Panc1 (cell line): Measurements from ENCODE around the gene LRBA. TPM values are rescaled to one million over a fixed set of nuclear protein-coding genes. Genes with fewer than 3 reads are reported as not detected.

Source experiments
- ATAC-seq: fragments of 200-7000 bp; cut with Tn5 transposase; 2 replicates; pipeline ENCODE4 v1.9.1; 2020; ENCODE audit warnings: mild to moderate bottlenecking, moderate library complexity
- BruUV-seq: library from RNA; stranded (reverse); fragments of 400-500 nt; replicated peaks from 2 replicates; lab custom pipeline; 2021; lab: Mats Ljungman, UMichigan
- CTCF ChIA-PET: fragments of 300-600 bp; sonication (Branson Sonifier 250); formaldehyde crosslinking; loops from one replicate; lab custom pipeline; 2022; ENCODE audit warnings: antibody characterized with exemption; lab: Charles Lee
- POLR2A ChIA-PET: fragments of 300-600 bp; sonication (Branson Sonifier 250); formaldehyde crosslinking; loops from one replicate; lab custom pipeline; 2022; ENCODE audit warnings: antibody characterized with exemption; lab: Charles Lee
- DNase-seq: peaks from one replicate; pipeline ENCODE4 v3.0.0-alpha.2; 2010; ENCODE audit warnings: low read depth, low spot score
- H3K27ac ChIP-seq: 2 replicates; pipeline ENCODE4 v1.5.1; 2011; ENCODE audit warnings: mild to moderate bottlenecking, low read length, inconsistent platforms
- H3K27me3 ChIP-seq: fragments of 200-500 bp; sonication (Bioruptor generic); 2 replicates; pipeline ENCODE4 v1.6.0; 2014; ENCODE audit warnings: low read length, inconsistent platforms; ENCODE audit not compliant: control insufficient read depth, insufficient read depth
- H3K36me3 ChIP-seq: fragments of 200-500 bp; sonication (Bioruptor generic); 2 replicates; pipeline ENCODE4 v1.5.1; 2014; ENCODE audit warnings: inconsistent platforms, mild to moderate bottlenecking, low read length, moderate library complexity; ENCODE audit not compliant: control insufficient read depth, insufficient read depth
- H3K4me1 ChIP-seq: 2 replicates; pipeline ENCODE4 v1.5.1; 2011; ENCODE audit warnings: inconsistent platforms, mild to moderate bottlenecking, low read length, moderate library complexity; ENCODE audit not compliant: control insufficient read depth, insufficient read depth
- H3K4me3 ChIP-seq, 2 experiments: 2 replicates each; pipeline ENCODE4 v1.5.1; 2011 to 2012; ENCODE audit warnings: low read depth in 2 of 2, low read length in 2 of 2, mild to moderate bottlenecking in 2 of 2, inconsistent platforms in 1 of 2, moderate library complexity in 1 of 2
- H3K9me3 ChIP-seq: fragments of 200-500 bp; sonication (Bioruptor generic); 2 replicates; pipeline ENCODE4 v1.5.1; 2014; ENCODE audit warnings: low read depth, mild to moderate bottlenecking, inconsistent platforms, low read length, moderate library complexity; ENCODE audit not compliant: control insufficient read depth, insufficient read depth
- CTCF ChIP-seq: fragments of 450-650 bp; IDR thresholded peaks from 2 replicates; pipeline ENCODE4 v1.5.1; 2017; ENCODE audit warnings: mild to moderate bottlenecking
- POLR2AphosphoS5 ChIP-seq: IDR thresholded peaks from 2 replicates; pipeline ENCODE4 v1.6.1; 2012; ENCODE audit warnings: mild to moderate bottlenecking, low read depth, low read length, moderate library complexity
- REST ChIP-seq, 2 experiments: IDR thresholded peaks; 2 replicates each; pipeline ENCODE4 v1.6.1; 2011 to 2012; ENCODE audit warnings: low read depth in 2 of 2, control low read depth in 1 of 2, low read length in 1 of 2, mild to moderate bottlenecking in 1 of 2, moderate library complexity in 1 of 2; ENCODE audit not compliant: insufficient read depth in 1 of 2
- SIN3A ChIP-seq: IDR thresholded peaks from 2 replicates; pipeline ENCODE4 v1.6.1; 2012; ENCODE audit warnings: low read depth, mild to moderate bottlenecking, low read length, moderate library complexity, borderline replicate concordance; ENCODE audit not compliant: insufficient read depth
- TCF7L2 ChIP-seq: IDR thresholded peaks from 2 replicates; pipeline ENCODE4 v1.6.1; 2011; ENCODE audit warnings: mild to moderate bottlenecking, low read depth, low read length, inconsistent platforms
- in situ Hi-C: cut with HindIII; loops from 2 replicates; pipeline ENCODE4 v1.10.0; 2016; ENCODE audit warnings: low sequenced_read_pairs, low pct_unique_long_range_greater_than_20kb
- intact Hi-C: fragments of 100-400 bp; cut with micrococcal nuclease; formaldehyde crosslinking; loops from one replicate; pipeline ENCODE4 v1.10.0; 2022; ENCODE audit not compliant: unreplicated experiment
- total RNA-seq: library from RNA; stranded (reverse); gene quantifications from one replicate; pipeline ENCODE4 v1.2.1, GENCODE V29; 2021; ENCODE audit not compliant: unreplicated experiment

LRBA gene
- total RNA-seq, 1 experiment from 2014 or later, result 26.4 TPM

- H3K4me1 ChIP-seq, result peaks cover 8% of the 10 kb centered on the region; the same call in 1 of the 2 replicates
- no peaks in the 10 kb centered on the region for H3K9me3 ChIP-seq
- POLR2A ChIA-PET, result no interaction called here
- H3K27ac ChIP-seq, result no peak overlapping the region
- TF ChIP-seq TCF7L2 (no peak), REST (IDR thresholded peaks at IDR 0.05; ENCODE audit: insufficient read depth in 1 of 2, low read depth in 2 of 2, low read length in 1 of 2) (no peak), POLR2AphosphoS5 (no peak), CTCF (no peak), SIN3A (no peak)
- intact Hi-C loops (no loop called here), in situ Hi-C loops (no loop called here)
- H3K27me3 ChIP-seq, result no peaks in the 10 kb centered on the region
- DNase-seq (no peak), ATAC-seq (no peak)
- H3K4me3 ChIP-seq, result no peak overlapping the region
- H3K36me3 ChIP-seq, result no peaks in the 10 kb centered on the region
- BruUV-seq, result no TSS peak
- CTCF ChIA-PET, result no interaction called here
Measured at GRCh38 chr4:150461957-150462356, 553.1 kb downstream of the LRBA start.

- in situ Hi-C loops, result no loop called here
Measured at GRCh38 chr4:150457802-150458201, 557.3 kb downstream of the LRBA start.

More at GRCh38 chr4:150457802-150458201, 557.3 kb downstream of the LRBA start:
- no peaks in the 10 kb centered on the region for H3K27me3 ChIP-seq
- DNase-seq, result no peak
- no TSS peak for BruUV-seq
- no peak overlapping the region for H3K4me3 ChIP-seq
- CTCF ChIA-PET, result no interaction called here
- peaks cover 3% of the 10 kb centered on the region; the same call in 1 of the 2 replicates for H3K4me1 ChIP-seq
- no peak for ATAC-seq
- POLR2A ChIA-PET, result no interaction called here
- TF ChIP-seq TCF7L2, result no peak
- no peak for TF ChIP-seq REST (IDR thresholded peaks at IDR 0.05; ENCODE audit: insufficient read depth in 1 of 2, low read depth in 2 of 2, low read length in 1 of 2)
- TF ChIP-seq CTCF, result no peak
- TF ChIP-seq POLR2AphosphoS5, result no peak
- no peak for TF ChIP-seq SIN3A
- no peaks in the 10 kb centered on the region for H3K9me3 ChIP-seq
- no peaks in the 10 kb centered on the region for H3K36me3 ChIP-seq
- no peak overlapping the region for H3K27ac ChIP-seq
- intact Hi-C loops, result no loop called here
